HepG2 (cell line): ENCODE measurements around the gene SAC3D1.

Source experiments
- CTCF ChIP-seq: sonication (generic); formaldehyde crosslinking; IDR thresholded peaks from 2 replicates; pipeline ENCODE4 v1.5.0; 2020; ENCODE audit warnings: mild to moderate bottlenecking, missing genetic modification reagents, moderate library complexity
- EZH2 ChIP-seq: conservative IDR thresholded peaks from 2 replicates; pipeline ENCODE4 v1.6.1; 2012; ENCODE audit warnings: mild to moderate bottlenecking, low read depth, low read length, moderate library complexity
- GABPA ChIP-seq, 2 experiments: IDR thresholded peaks; 2 replicates each; pipeline ENCODE4 v1.6.1; 2011 to 2016; ENCODE audit warnings: low read depth in 2 of 2, low read length in 1 of 2, missing biosample characterization in 1 of 2, missing genetic modification characterization in 1 of 2
- GZF1 ChIP-seq: sonication (generic); formaldehyde crosslinking; IDR thresholded peaks from 2 replicates; pipeline ENCODE4 v1.5.1; 2020; ENCODE audit warnings: mild to moderate bottlenecking, missing genetic modification reagents
- HDAC6 ChIP-seq: fragments of 200-600 bp; sonication (generic); IDR thresholded peaks from 2 replicates; pipeline ENCODE4 v1.7.0; 2017; ENCODE audit warnings: mild to moderate bottlenecking, antibody characterized with exemption, low read length, low read depth
- RBM39 ChIP-seq: fragments of 200-400 bp; formaldehyde crosslinking; IDR thresholded peaks from one replicate; pipeline ENCODE4 v1.6.1; 2018; ENCODE audit warnings: antibody characterized with exemption, mild to moderate bottlenecking, low read depth, low read length; ENCODE audit not compliant: poor library complexity, severe bottlenecking
- REST ChIP-seq, 2 experiments: IDR thresholded peaks; 2 replicates each; pipeline ENCODE4 v1.6.1; 2011 to 2012; ENCODE audit warnings: low read length in 2 of 2, borderline replicate concordance in 1 of 2, low read depth in 1 of 2, mild to moderate bottlenecking in 1 of 2, moderate library complexity in 1 of 2
- ZBTB1 ChIP-seq: sonication (generic); formaldehyde crosslinking; IDR thresholded peaks from 2 replicates; pipeline ENCODE4 v1.4.0; 2020; ENCODE audit warnings: missing genetic modification reagents, borderline replicate concordance
- ZMYM3 ChIP-seq: sonication (generic); formaldehyde crosslinking; IDR thresholded peaks from 2 replicates; pipeline ENCODE4 v1.5.1; 2020; ENCODE audit warnings: mild to moderate bottlenecking, missing genetic modification reagents

- TF ChIP-seq CTCF (CRISPR knock-in tag) (no peak), GZF1 (no peak), HDAC6 (no peak), EZH2 (no peak), ZBTB1 (CRISPR knock-in tag) (no peak), RBM39 (no peak), REST (IDR thresholded peaks at IDR 0.05; ENCODE audit: borderline replicate concordance in 1 of 2, low read depth in 1 of 2, low read length in 2 of 2) (no peak), ZMYM3 (CRISPR knock-in tag) (no peak), GABPA (IDR thresholded peaks at IDR 0.05; ENCODE audit: low read depth, low read length) (no peak), GABPA (CRISPR knock-in tag; IDR thresholded peaks at IDR 0.05; ENCODE audit: low read depth) (no peak)
These were observed 49.6 kb downstream of the SAC3D1 start for GRCh38 chr11:65090628-65091027.
